Thyroid gland (tissue), 4 donors: Measurements from ENCODE around the gene CACFD1.

Source experiments
- CTCF ChIP-seq, 6 experiments: fragments of 200-600 bp in 3 of 6; fragments of 450-650 bp in 3 of 6; sonication (generic) in 3 of 6; IDR thresholded peaks; one replicate each; pipeline ENCODE4 v1.5.1; 2016 to 2019; ENCODE audit warnings: antibody characterized with exemption in 6 of 6, mild to moderate bottlenecking in 2 of 6, inconsistent platforms in 1 of 6, moderate library complexity in 1 of 6
- POLR2A ChIP-seq, 2 donors: fragments of 450-650 bp; IDR thresholded peaks; one replicate each; pipeline ENCODE4 v1.6.1; 2017; ENCODE audit warnings: antibody characterized with exemption in 2 of 2, mild to moderate bottlenecking in 2 of 2, moderate library complexity in 1 of 2

DNA sequence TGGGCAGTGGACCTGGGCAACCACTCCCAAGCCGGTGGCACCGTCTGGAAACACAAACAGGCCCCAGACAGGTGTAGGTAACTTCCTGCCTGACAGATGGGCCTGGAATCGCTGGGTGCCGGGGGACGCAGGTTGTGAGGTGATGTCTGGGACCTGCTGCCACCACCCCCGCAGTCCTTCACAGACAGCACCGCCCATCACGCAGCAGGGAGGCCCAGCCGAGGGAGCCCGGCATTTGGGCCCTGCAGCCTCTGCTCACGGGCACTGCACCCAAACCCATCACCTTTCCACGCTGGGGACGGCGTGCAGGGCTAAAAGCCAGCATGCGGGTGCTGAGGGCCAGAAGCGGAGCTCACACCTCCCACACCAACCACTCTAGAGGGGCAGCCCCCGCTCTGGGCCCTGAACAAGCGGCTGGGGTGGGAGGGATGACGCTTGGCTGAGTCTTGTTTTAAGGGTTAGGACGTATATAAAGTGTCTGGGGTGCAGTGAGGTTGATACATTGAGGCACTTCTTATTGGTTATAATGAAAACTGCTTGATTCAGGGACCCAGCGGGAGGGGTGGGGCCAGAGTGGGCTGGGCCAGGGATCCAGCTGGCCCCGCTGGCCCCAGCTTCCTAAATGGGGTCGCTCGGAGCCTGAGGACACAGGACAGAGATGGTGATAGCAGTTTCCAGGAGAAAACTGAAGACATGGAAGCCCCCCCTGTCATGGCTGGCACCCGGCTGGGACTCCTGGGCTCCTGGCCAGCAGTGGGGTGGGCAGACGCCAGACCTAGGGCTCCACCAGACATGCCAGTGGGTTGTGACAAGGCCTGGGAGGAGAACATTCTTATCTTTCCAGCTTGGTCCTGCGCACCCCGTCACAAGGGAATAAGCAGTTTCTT is 53.7 kb downstream of the CACFD1 start:
- TF ChIP-seq CTCF (IDR thresholded peaks at IDR 0.05) (no peak), POLR2A (IDR thresholded peaks at IDR 0.05) (no peak)
